HEK293 (cell line): ENCODE results near the gene RABEP1.

Source experiments
- CTCF ChIA-PET: fragments of 350-600 bp; formaldehyde crosslinking; extraction: SDS; loops from one replicate; lab custom pipeline; 2021; ENCODE audit warnings: antibody characterized with exemption; lab: Yijun Ruan, JAX
- POLR2A ChIA-PET: fragments of 300-600 bp; formaldehyde crosslinking; extraction: SDS; loops from one replicate; lab custom pipeline; 2020; ENCODE audit warnings: antibody characterized with exemption, inconsistent platforms; lab: Yijun Ruan, JAX
- H3K27ac ChIP-seq: fragments of 200-500 bp; sonication (Bioruptor generic); 2 replicates; pipeline ENCODE4 v1.5.1; 2014; ENCODE audit warnings: low read depth, low read length, control low read depth, inconsistent platforms; ENCODE audit errors: extremely low read depth
- H3K36me3 ChIP-seq, 2 experiments: fragments of 200-500 bp in 1 of 2; sonication (Bioruptor generic) in 1 of 2; 1 replicate in 1 of 2; 2 replicates in 1 of 2; pipeline ENCODE4 v1.5.1; 2014 to 2017; ENCODE audit warnings: inconsistent platforms in 2 of 2, low read length in 2 of 2; ENCODE audit not compliant: control insufficient read depth in 2 of 2, insufficient read depth in 1 of 2
- H3K4me1 ChIP-seq: fragments of 200-500 bp; sonication (Bioruptor generic); 2 replicates; pipeline ENCODE4 v1.5.1; 2014; ENCODE audit warnings: mild to moderate bottlenecking, low read length, inconsistent platforms; ENCODE audit not compliant: control insufficient read depth, insufficient read depth
- H3K4me3 ChIP-seq: 2 replicates; pipeline ENCODE4 v1.5.1; 2011; ENCODE audit warnings: low read depth, mild to moderate bottlenecking, control low read depth, low read length, moderate library complexity
- H3K9me3 ChIP-seq: fragments of 200-500 bp; sonication (Bioruptor generic); 2 replicates; pipeline ENCODE4 v1.5.1; 2014; ENCODE audit warnings: low read depth, low read length, inconsistent platforms; ENCODE audit not compliant: control insufficient read depth, insufficient read depth
- BCL11A ChIP-seq: fragments of 450-650 bp; formaldehyde crosslinking; IDR thresholded peaks from 2 replicates; pipeline ENCODE4 v1.5.1; 2016; ENCODE audit warnings: low read depth, missing biosample characterization, missing genetic modification characterization
- IKZF3 ChIP-seq: fragments of 450-650 bp; IDR thresholded peaks from 2 replicates; pipeline ENCODE4 v1.5.0; 2018; ENCODE audit warnings: missing biosample characterization, mild to moderate bottlenecking, missing genetic modification characterization, moderate library complexity
- KLF16 ChIP-seq: fragments of 450-650 bp; formaldehyde crosslinking; IDR thresholded peaks from 2 replicates; pipeline ENCODE4 v1.5.1; 2017; ENCODE audit warnings: missing biosample characterization, missing genetic modification characterization
- RBAK ChIP-seq: fragments of 450-650 bp; formaldehyde crosslinking; IDR thresholded peaks from 2 replicates; pipeline ENCODE4 v1.5.1; 2016; ENCODE audit warnings: missing biosample characterization, missing genetic modification characterization
- REPIN1 ChIP-seq: fragments of 450-650 bp; formaldehyde crosslinking; IDR thresholded peaks from 2 replicates; pipeline ENCODE4 v1.5.1; 2017; ENCODE audit warnings: missing biosample characterization, missing genetic modification characterization, low read depth
- ZBTB10 ChIP-seq: fragments of 450-650 bp; formaldehyde crosslinking; IDR thresholded peaks from 2 replicates; pipeline ENCODE4 v1.5.1; 2016; ENCODE audit warnings: missing biosample characterization, missing genetic modification characterization
- ZBTB11 ChIP-seq: fragments of 450-650 bp; formaldehyde crosslinking; conservative IDR thresholded peaks from 2 replicates; pipeline ENCODE4 v1.5.1; 2016; ENCODE audit warnings: low read depth, missing biosample characterization, missing genetic modification characterization
- ZNF148 ChIP-seq: fragments of 450-650 bp; formaldehyde crosslinking; IDR thresholded peaks from 2 replicates; pipeline ENCODE4 v1.5.0; 2017; ENCODE audit warnings: missing biosample characterization, missing genetic modification characterization, borderline replicate concordance
- ZNF184 ChIP-seq: fragments of 450-650 bp; IDR thresholded peaks from 2 replicates; pipeline ENCODE4 v1.5.1; 2018; ENCODE audit warnings: missing biosample characterization, mild to moderate bottlenecking, missing genetic modification characterization
- ZNF214 ChIP-seq: fragments of 450-650 bp; formaldehyde crosslinking; IDR thresholded peaks from 2 replicates; pipeline ENCODE4 v1.5.1; 2017; ENCODE audit warnings: missing biosample characterization, mild to moderate bottlenecking, missing genetic modification characterization, borderline replicate concordance
- ZNF248 ChIP-seq: fragments of 450-650 bp; formaldehyde crosslinking; IDR thresholded peaks from 2 replicates; pipeline ENCODE4 v1.5.1; 2017; ENCODE audit warnings: missing biosample characterization, missing genetic modification characterization
- ZNF37A ChIP-seq: fragments of 450-650 bp; IDR thresholded peaks from 2 replicates; pipeline ENCODE4 v1.5.1; 2018; ENCODE audit warnings: missing biosample characterization, missing genetic modification characterization
- ZNF423 ChIP-seq: fragments of 450-650 bp; formaldehyde crosslinking; IDR thresholded peaks from 2 replicates; pipeline ENCODE4 v1.5.1; 2016; ENCODE audit warnings: missing biosample characterization, missing genetic modification characterization
- ZNF544 ChIP-seq: fragments of 450-650 bp; formaldehyde crosslinking; IDR thresholded peaks from 2 replicates; pipeline ENCODE4 v1.5.0; 2017; ENCODE audit warnings: missing biosample characterization, missing genetic modification characterization
- ZNF677 ChIP-seq: fragments of 450-650 bp; IDR thresholded peaks from 2 replicates; pipeline ENCODE4 v1.5.0; 2018; ENCODE audit warnings: missing biosample characterization, mild to moderate bottlenecking, missing genetic modification characterization, moderate library complexity
- ZNF76 ChIP-seq: fragments of 450-650 bp; formaldehyde crosslinking; IDR thresholded peaks from 2 replicates; pipeline ENCODE4; 2016; ENCODE audit warnings: low read depth, missing biosample characterization, missing genetic modification characterization, borderline replicate concordance
- ZNF785 ChIP-seq: fragments of 450-650 bp; formaldehyde crosslinking; IDR thresholded peaks from 2 replicates; pipeline ENCODE4 v1.5.1; 2016; ENCODE audit warnings: missing biosample characterization, missing genetic modification characterization
- ZNF837 ChIP-seq: fragments of 450-650 bp; formaldehyde crosslinking; IDR thresholded peaks from 2 replicates; pipeline ENCODE4 v1.5.1; 2016; ENCODE audit warnings: missing biosample characterization, missing genetic modification characterization

The RABEP1 gene

GRCh38 chr17:5364156-5364555 lies 82.1 kb downstream of the RABEP1 start:
- no peak overlapping the region for H3K27ac ChIP-seq
- no peak for TF ChIP-seq ZBTB11 (tag by site-specific recombination)
- no peak overlapping the region for H3K4me3 ChIP-seq
- peaks cover 66 to 70% of the 10 kb centered on the region in 2 experiments for H3K36me3 ChIP-seq
- POLR2A ChIA-PET, result interaction anchor here (0.7 kb wide), 1 partner anchor 80 kb away, joined by 4 read pairs; no protein-coding TSS in a partner anchor
- H3K9me3 ChIP-seq, result no peaks in the 10 kb centered on the region
- H3K4me1 ChIP-seq, result no peaks in the 10 kb centered on the region
- CTCF ChIA-PET, result interaction anchor here (0.6 to 0.7 kb wide), 2 partner anchors 912 to 1253 kb away, joined by 3 read pairs; no protein-coding TSS in a partner anchor

- Histone ChIP-seq H3K4me3 (no peak overlapping the region), H3K27ac (no peak overlapping the region), H3K36me3 (peaks cover 68 to 73% of the 10 kb centered on the region in 2 experiments), H3K9me3 (no peaks in the 10 kb centered on the region), H3K4me1 (no peaks in the 10 kb centered on the region)
- ChIA-PET POLR2A (interaction anchor here (0.7 kb wide), 1 partner anchor 81 kb away, joined by 4 read pairs; no protein-coding TSS in a partner anchor), CTCF (no interaction called here)
- no peak for TF ChIP-seq ZNF76 (tag by site-specific recombination)
- TF ChIP-seq ZNF148, result no peak
- TF ChIP-seq ZNF785 (tag by site-specific recombination), result no peak
- no peak for TF ChIP-seq ZNF184 (tag by site-specific recombination)
- TF ChIP-seq RBAK, result no peak
- no peak for TF ChIP-seq ZNF248 (tag by site-specific recombination)
- no peak for TF ChIP-seq REPIN1 (tag by site-specific recombination)
- TF ChIP-seq ZBTB10 (tag by site-specific recombination), result no peak
- TF ChIP-seq ZNF423 (tag by site-specific recombination), result no peak
- no peak for TF ChIP-seq ZNF37A (tag by site-specific recombination)
- no peak for TF ChIP-seq ZNF677
- TF ChIP-seq ZNF544 (tag by site-specific recombination), result no peak
- TF ChIP-seq ZNF214 (tag by site-specific recombination), result no peak
- TF ChIP-seq IKZF3 (tag by site-specific recombination), result no peak
- no peak for TF ChIP-seq KLF16 (tag by site-specific recombination)
- no peak for TF ChIP-seq BCL11A (tag by site-specific recombination)
- no peak for TF ChIP-seq ZNF837 (tag by site-specific recombination)
Observed at GRCh38 chr17:5364696-5365095, 82.6 kb downstream of the RABEP1 start.
